ENCODE measurements around the gene TNNT3.

DNA sequence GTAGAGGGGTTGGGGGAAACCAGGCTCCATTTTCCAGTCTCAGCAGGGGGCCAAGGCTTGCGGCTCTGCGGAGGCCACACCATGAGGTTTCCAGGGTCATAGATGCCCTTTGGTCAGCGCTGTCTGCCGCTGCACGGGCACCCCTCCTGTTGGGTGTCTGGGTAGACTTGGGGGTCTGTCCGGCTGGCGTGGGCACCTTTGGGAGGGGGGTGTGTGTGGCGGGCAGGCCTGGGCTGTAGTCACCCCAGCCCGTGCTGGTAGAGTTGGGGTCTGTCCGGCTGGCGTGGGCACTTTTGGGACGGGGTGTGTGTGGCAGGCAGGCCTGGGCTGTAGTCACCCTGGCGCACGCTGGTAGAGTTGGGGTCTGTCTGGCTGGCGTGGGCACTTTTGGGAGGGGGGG is 48.0 kb upstream of the TNNT3 start:
- TF ChIP-seq POLR2A (IDR thresholded peaks at IDR 0.05) (no peak), POLR2AphosphoS5 (IDR thresholded peaks at IDR 0.05) (no peak), EP300 (IDR thresholded peaks at IDR 0.05) (no peak)
- TF ChIP-seq, protein P1, sequence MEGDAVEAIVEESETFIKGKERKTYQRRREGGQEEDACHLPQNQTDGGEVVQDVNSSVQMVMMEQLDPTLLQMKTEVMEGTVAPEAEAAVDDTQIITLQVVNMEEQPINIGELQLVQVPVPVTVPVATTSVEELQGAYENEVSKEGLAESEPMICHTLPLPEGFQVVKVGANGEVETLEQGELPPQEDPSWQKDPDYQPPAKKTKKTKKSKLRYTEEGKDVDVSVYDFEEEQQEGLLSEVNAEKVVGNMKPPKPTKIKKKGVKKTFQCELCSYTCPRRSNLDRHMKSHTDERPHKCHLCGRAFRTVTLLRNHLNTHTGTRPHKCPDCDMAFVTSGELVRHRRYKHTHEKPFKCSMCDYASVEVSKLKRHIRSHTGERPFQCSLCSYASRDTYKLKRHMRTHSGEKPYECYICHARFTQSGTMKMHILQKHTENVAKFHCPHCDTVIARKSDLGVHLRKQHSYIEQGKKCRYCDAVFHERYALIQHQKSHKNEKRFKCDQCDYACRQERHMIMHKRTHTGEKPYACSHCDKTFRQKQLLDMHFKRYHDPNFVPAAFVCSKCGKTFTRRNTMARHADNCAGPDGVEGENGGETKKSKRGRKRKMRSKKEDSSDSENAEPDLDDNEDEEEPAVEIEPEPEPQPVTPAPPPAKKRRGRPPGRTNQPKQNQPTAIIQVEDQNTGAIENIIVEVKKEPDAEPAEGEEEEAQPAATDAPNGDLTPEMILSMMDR (IDR thresholded peaks at IDR 0.05), result no peak

Measured in stomach (tissue), 4 donors.